HL-60/S4 (cell line): ENCODE measurements around the gene RNFT2.

ENCODE experiments used
- in situ Hi-C: fragments of 300-500 bp; cut with MboI; formaldehyde crosslinking; loops from 2 replicates; pipeline ENCODE4 v1.14.3; 2022; ENCODE audit warnings: low sequenced_read_pairs

The RNFT2 gene

GRCh38 chr12:116820064-116820656, 82.0 kb downstream of the RNFT2 start:
- in situ Hi-C loops: no loop called here

DNA sequence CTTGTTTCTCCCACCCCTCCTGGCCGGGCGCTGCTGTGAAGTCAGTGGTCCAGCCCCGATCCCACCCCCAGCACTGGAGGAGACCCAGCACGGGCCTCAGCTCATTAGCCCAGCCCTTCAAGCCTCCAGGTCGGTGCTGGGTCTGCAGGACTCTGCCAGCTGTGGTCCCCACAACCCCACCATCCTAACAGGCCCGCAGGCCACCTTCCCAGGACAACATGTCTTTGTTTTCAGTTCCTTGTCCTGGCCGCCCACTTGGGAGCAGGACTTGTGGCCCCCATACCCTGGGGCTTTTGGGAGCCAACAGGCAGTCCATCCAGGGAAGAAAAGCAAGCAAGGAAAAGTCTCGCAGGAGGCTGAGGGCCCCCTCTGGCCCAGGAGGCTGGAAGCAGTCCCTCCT, 83.2 kb downstream of the RNFT2 start:
- in situ Hi-C loops: no loop called here

DNA sequence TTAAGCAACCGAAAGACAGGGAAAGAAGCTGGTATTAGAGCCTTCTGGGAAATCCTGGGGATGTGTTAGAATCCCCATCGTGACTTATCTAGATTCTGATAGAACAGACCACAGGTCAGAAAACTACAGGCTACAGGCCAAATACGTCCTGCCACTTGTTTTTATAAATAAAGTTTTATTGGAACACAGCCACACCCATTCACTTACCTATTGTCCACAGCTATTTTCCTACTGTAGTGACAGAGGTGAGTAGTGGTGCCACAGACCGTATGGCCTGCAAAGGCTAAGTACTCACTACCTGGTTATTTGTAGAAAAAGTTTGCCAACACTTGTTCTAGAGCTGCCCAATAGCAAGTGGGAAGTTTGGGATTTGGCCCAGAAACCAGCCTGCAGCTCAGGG, 89.3 kb downstream of the RNFT2 start:
- in situ Hi-C loops: no loop called here

- in situ Hi-C loops: no loop called here
These were observed 94.2 kb downstream of the RNFT2 start for GRCh38 chr12:116832353-116832752.

- in situ Hi-C loops: no loop called here
These were observed 95.4 kb downstream of the RNFT2 start for GRCh38 chr12:116833474-116833873.

GRCh38 chr12:116835484-116835883, 97.4 kb downstream of the RNFT2 start:
- in situ Hi-C loops: no loop called here

GRCh38 chr12:116837097-116837496, 99.0 kb downstream of the RNFT2 start:
- in situ Hi-C loops: no loop called here

DNA sequence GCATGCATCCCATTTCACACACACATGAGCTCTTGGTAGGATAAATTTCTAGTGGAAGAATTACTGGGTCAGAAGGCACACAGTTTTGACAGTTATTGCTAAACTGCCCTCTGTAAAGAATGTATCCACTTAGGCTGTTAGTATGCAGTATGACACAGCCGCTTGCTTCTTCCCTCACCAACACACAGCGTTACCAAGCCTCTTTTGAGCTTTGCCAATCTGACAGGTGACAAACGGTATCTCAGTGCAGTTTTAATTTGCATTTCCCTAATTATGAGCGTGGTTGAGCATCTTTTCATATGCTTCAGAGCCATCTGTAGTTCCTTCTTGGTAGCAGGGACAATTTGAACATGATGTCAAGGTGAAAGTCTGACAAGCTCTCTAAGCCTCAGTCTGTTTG, 100.2 kb downstream of the RNFT2 start:
- in situ Hi-C loops: no loop called here

DNA sequence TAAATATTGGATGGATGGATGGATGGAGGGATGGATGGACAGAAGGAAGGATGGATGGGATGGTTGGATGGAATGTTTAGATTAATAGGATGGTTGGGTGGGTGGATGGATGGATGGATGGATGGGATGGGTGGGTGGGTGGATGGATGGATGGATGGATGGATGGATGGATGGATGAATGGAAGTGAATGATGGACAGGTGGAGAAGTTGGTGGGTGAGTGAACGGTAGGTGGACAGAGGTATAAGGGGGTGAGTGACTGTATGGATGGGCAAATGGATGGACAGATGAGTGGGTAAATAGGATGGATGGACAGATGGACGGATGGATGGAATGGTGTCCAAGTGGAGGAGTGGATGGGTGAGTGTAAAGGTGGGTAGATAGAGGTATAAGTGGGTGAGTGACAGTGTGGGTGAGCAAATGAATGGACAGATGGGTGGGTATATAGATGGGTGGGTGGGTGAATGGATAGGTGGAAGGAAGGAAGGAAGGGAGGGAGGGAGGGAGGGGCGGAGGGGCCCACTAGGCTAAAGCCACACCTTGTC, 101.2 kb downstream of the RNFT2 start:
- in situ Hi-C loops: no loop called here

- in situ Hi-C loops: no loop called here
These were observed 105.0 kb downstream of the RNFT2 start for GRCh38 chr12:116843085-116843484.

- in situ Hi-C loops: no loop called here
These were observed 111.1 kb downstream of the RNFT2 start for GRCh38 chr12:116849216-116849615.

GRCh38 chr12:116852303-116852702, 114.2 kb downstream of the RNFT2 start:
- in situ Hi-C loops: no loop called here

- in situ Hi-C loops: no loop called here
These were observed 115.4 kb downstream of the RNFT2 start for GRCh38 chr12:116853507-116853906.

GRCh38 chr12:116855744-116856470, 117.8 kb downstream of the RNFT2 start:
- in situ Hi-C loops: no loop called here

DNA sequence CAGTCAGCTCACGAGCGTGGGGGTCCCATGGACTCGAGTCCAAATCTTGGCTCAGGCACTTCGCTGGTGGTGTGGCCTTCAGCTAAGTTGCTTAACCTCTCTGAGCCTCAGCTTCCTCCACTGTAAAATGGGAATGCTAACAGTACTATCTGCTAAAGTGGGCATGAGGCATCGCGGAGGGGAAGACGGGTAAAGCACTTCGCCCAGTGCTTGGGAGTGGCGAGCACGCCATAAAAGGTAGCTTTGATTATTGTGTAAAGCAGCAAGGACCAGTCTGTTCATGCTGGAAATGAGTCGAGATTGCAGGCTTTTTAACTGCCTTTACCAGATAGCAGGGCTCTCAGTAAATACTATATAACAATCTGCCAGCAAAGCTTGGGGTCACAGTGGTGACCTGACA, 118.6 kb downstream of the RNFT2 start:
- in situ Hi-C loops: no loop called here

DNA sequence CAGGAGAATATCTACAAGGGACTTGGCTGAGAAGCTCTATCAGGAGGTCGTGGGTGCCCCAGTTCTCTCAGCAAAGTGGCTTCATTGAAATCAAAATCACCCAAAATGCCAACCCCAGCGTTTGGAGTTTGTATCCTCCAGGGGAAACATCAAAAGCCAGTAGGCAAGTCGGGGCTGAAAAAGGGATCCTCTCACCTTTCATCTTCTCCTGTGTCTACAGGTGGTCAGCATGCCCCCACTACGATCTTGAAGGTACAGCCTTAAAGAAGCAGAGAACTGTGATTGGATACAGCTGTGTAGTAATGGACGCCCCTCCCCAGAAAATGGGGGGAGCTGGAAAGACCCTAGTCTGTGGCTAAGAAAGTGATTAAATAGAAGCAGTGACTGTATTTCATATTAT, 121.0 kb downstream of the RNFT2 start:
- in situ Hi-C loops: no loop called here

DNA sequence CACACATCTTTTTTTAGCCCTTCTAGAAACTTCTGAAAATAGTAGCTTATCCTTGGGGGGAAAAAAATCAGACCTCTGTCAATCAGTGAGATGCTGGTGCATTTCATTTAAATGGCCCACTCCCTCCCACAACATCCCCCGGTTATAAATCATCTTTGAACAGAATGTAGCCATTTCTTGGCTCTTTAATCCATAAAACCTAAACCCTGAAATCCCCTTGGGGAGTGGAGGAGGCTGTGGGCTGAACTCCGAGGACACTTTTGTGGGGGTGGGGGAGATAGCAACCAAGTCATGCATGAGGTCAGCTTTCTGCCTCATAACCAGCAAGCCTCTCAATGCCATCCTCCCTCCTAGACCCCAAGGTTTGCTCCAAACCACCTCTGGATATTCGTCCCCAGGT, 122.1 kb downstream of the RNFT2 start:
- in situ Hi-C loops: no loop called here

DNA sequence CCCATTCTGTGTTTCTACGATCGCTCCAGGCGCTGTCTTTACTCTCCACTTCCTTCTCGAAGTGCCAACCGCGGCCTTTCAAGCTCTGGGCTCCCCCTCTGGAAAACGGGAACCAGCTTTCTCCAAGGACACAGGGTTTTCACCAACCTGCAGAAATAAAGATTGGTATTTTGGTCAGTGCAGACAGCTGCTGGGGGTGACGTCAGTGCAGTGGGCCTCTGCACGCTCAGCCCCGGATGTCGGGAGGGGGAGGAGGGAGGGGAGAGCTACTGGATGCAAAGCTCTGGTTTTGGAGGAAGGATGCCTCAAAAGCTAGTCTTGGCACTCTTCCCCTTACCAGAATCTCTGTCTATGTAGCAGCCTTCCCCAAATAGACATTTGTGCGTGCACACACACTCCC, 123.2 kb downstream of the RNFT2 start:
- in situ Hi-C loops: no loop called here

DNA sequence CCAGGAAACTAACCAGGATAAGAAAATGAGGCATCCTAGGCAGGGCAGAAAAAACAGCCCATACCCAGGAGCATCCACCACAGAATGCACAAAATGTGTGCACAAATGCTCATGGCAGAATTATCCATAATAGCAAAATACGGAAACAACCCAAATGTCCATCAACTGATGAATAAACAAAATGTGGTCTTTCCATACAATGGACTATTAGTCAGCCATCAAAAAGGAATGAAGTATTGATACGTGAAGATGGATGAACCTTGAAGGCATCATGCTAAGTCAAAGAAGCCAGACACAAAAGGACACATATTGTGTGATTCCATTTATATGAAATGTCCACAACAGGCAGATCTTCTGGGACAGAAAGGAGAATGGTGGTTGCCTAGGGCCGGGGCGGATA, 124.1 kb downstream of the RNFT2 start:
- in situ Hi-C loops: no loop called here

GRCh38 chr12:116863275-116863767, 125.2 kb downstream of the RNFT2 start:
- in situ Hi-C loops: no loop called here

GRCh38 chr12:116864371-116865160, 126.5 kb downstream of the RNFT2 start:
- in situ Hi-C loops: no loop called here

DNA sequence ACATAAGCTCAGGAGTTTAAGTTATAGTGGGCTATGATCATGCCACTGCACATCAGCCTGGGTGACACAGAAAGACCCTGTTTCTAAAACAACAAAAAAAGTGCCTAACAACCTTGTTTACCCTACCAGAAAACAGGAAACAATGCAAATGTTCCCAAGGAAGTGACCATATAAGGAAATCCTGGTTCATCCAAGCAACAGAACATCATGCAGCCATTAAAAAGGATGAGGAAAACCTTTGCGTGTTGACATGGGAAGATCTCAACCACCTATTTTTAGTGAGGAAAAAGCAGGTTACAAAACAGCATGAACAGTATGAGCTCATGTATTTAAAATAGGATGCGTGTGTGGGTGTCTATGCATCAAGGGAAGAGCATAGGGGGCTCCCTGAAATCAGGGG, 129.4 kb downstream of the RNFT2 start:
- in situ Hi-C loops: no loop called here
